WTC11 (cell line): ENCODE measurements around the gene TVP23C. TPM values are rescaled to one million over a fixed set of nuclear protein-coding genes. Genes with fewer than 3 reads are reported as not detected.

Source experiments
- ATAC-seq: fragments of 200-7000 bp; cut with Tn5 transposase; 2 replicates; pipeline ENCODE4 v1.10.0; 2021; ENCODE audit warnings: mild to moderate bottlenecking, moderate library complexity
- CTCF ChIA-PET: fragments of 300-600 bp; sonication (Branson Sonifier 250); formaldehyde crosslinking; loops from one replicate; lab custom pipeline; 2021; ENCODE audit warnings: antibody characterized with exemption; lab: Charles Lee
- POLR2A ChIA-PET: fragments of 350-600 bp; sonication (Branson Sonifier 250); formaldehyde crosslinking; loops from one replicate; lab custom pipeline; 2021; ENCODE audit warnings: antibody characterized with exemption; lab: Charles Lee
- DNase-seq: peaks from one replicate; pipeline ENCODE4 v3.0.0; 2021; ENCODE audit warnings: low spot score
- H3K27ac Mint-ChIP-seq: 2 replicates; pipeline ENCODE4 v1.8.0; 2021; ENCODE audit warnings: mixed read lengths
- H3K27me3 Mint-ChIP-seq: 2 replicates; pipeline ENCODE4 v1.8.0; 2021; ENCODE audit warnings: low read depth, mild to moderate bottlenecking, moderate library complexity, mixed read lengths
- H3K36me3 Mint-ChIP-seq: 2 replicates; pipeline ENCODE4 v1.8.0; 2021; ENCODE audit warnings: mixed read lengths
- H3K4me1 Mint-ChIP-seq: 2 replicates; pipeline ENCODE4 v1.8.0; 2022; ENCODE audit warnings: mixed read lengths
- H3K4me3 Mint-ChIP-seq: 2 replicates; pipeline ENCODE4 v1.8.0; 2021; ENCODE audit warnings: mild to moderate bottlenecking, moderate library complexity, mixed read lengths
- H3K9me3 Mint-ChIP-seq: 2 replicates; pipeline ENCODE4 v1.8.0; 2021; ENCODE audit warnings: mixed read lengths
- AFF4 ChIP-seq: sonication (generic); formaldehyde crosslinking; IDR thresholded peaks from 2 replicates; pipeline ENCODE4 v1.8.1; 2023; ENCODE audit warnings: mild to moderate bottlenecking, missing genetic modification reagents, borderline replicate concordance
- ARID4B ChIP-seq: sonication (generic); formaldehyde crosslinking; IDR thresholded peaks from 2 replicates; pipeline ENCODE4 v1.8.0; 2023; ENCODE audit warnings: missing genetic modification reagents, mild to moderate bottlenecking, borderline replicate concordance
- ATF1 ChIP-seq: sonication (generic); formaldehyde crosslinking; IDR thresholded peaks from 2 replicates; pipeline ENCODE4 v1.8.1; 2023; ENCODE audit warnings: mild to moderate bottlenecking, moderate library complexity, missing genetic modification reagents
- ATF3 ChIP-seq: sonication (generic); formaldehyde crosslinking; conservative IDR thresholded peaks from 2 replicates; pipeline ENCODE4 v1.8.1; 2022; ENCODE audit warnings: mild to moderate bottlenecking, missing genetic modification reagents
- CTCF ChIP-seq: fragments of 200-600 bp; IDR thresholded peaks from 2 replicates; pipeline ENCODE4 v1.8.0; 2022; ENCODE audit warnings: antibody characterized with exemption
- E2F1 ChIP-seq: sonication (generic); formaldehyde crosslinking; IDR thresholded peaks from 2 replicates; pipeline ENCODE4 v1.8.0; 2022; ENCODE audit warnings: mild to moderate bottlenecking, missing genetic modification reagents
- FOXJ3 ChIP-seq: sonication (generic); formaldehyde crosslinking; IDR thresholded peaks from 2 replicates; pipeline ENCODE4 v1.9.0; 2021; ENCODE audit warnings: missing genetic modification reagents, mild to moderate bottlenecking, borderline replicate concordance
- FOXP1 ChIP-seq: sonication (generic); formaldehyde crosslinking; IDR thresholded peaks from 2 replicates; pipeline ENCODE4 v1.8.0; 2022; ENCODE audit warnings: missing genetic modification reagents, mild to moderate bottlenecking, moderate library complexity, borderline replicate concordance
- HMGA2 ChIP-seq: fragments of 250-450 bp; sonication (Bioruptor Pico); IDR thresholded peaks from 2 replicates; pipeline ENCODE4 v1.4.0; 2021; ENCODE audit warnings: mild to moderate bottlenecking, moderate library complexity
- NR3C1 ChIP-seq: sonication (generic); formaldehyde crosslinking; conservative IDR thresholded peaks from 2 replicates; pipeline ENCODE4 v1.8.1; 2023; ENCODE audit warnings: low read depth, mild to moderate bottlenecking, missing genetic modification reagents
- OVOL2 ChIP-seq: fragments of 250-450 bp; sonication (Bioruptor Pico); IDR thresholded peaks from 2 replicates; pipeline ENCODE4 v1.9.0; 2021; ENCODE audit warnings: mild to moderate bottlenecking, borderline replicate concordance
- USF1 ChIP-seq: sonication (generic); formaldehyde crosslinking; IDR thresholded peaks from 2 replicates; pipeline ENCODE4 v1.8.0; 2022; ENCODE audit warnings: mild to moderate bottlenecking, missing genetic modification reagents
- ZNF138 ChIP-seq: sonication (generic); formaldehyde crosslinking; conservative IDR thresholded peaks from 2 replicates; pipeline ENCODE4 v1.8.1; 2022; ENCODE audit warnings: mild to moderate bottlenecking, moderate library complexity, missing genetic modification reagents
- ZNF317 ChIP-seq: sonication (generic); formaldehyde crosslinking; IDR thresholded peaks from 2 replicates; pipeline ENCODE4 v1.8.1; 2023; ENCODE audit warnings: low read depth, mild to moderate bottlenecking, moderate library complexity, missing genetic modification reagents, borderline replicate concordance
- ZNF425 ChIP-seq: fragments of 250-450 bp; sonication (Bioruptor Pico); conservative IDR thresholded peaks from 2 replicates; pipeline ENCODE4 v1.9.0; 2021; ENCODE audit warnings: mild to moderate bottlenecking
- ZSCAN18 ChIP-seq: fragments of 250-450 bp; sonication (Bioruptor Pico); IDR thresholded peaks from 2 replicates; pipeline ENCODE4 v2.1.2; 2022; ENCODE audit warnings: mild to moderate bottlenecking, moderate library complexity
- total RNA-seq: library from RNA; stranded (reverse); gene quantifications from 3 replicates; pipeline ENCODE4 v1.2.3, GENCODE V29; 2021

The TVP23C gene
- total RNA-seq, 1 experiment from 2014 or later: 16.9 TPM

- peaks cover 39% of the 10 kb centered on the region for H3K36me3 Mint-ChIP-seq
- H3K27ac Mint-ChIP-seq: no peak overlapping the region; the same call in 1 of the 2 replicates
- POLR2A ChIA-PET: no interaction called here
These were observed 70.2 kb downstream of the TVP23C start for GRCh38 chr17:15492791-15493692.

More at GRCh38 chr17:15492791-15493692, 70.2 kb downstream of the TVP23C start:
- peaks cover 8% of the 10 kb centered on the region for H3K9me3 Mint-ChIP-seq
- ATAC-seq: no peak
- H3K27me3 Mint-ChIP-seq: no peaks in the 10 kb centered on the region
- H3K4me3 Mint-ChIP-seq: no peak overlapping the region
- no peak for TF ChIP-seq E2F1
- TF ChIP-seq AFF4 (CRISPR knock-in tag): no peak
- no peak for TF ChIP-seq NR3C1 (CRISPR knock-in tag)
- no peak for TF ChIP-seq ZNF138 (CRISPR knock-in tag)
- no peak for TF ChIP-seq CTCF
- no peak for TF ChIP-seq HMGA2
- TF ChIP-seq ZNF317 (CRISPR knock-in tag): no peak
- no peak for TF ChIP-seq USF1
- no peak for TF ChIP-seq FOXP1 (CRISPR knock-in tag)
- no peak for TF ChIP-seq ATF3 (CRISPR knock-in tag)
- TF ChIP-seq ARID4B (CRISPR knock-in tag): no peak
- no peak for TF ChIP-seq FOXJ3 (CRISPR knock-in tag)
- TF ChIP-seq OVOL2 (CRISPR knock-in tag): no peak
- TF ChIP-seq ATF1 (CRISPR knock-in tag): no peak
- no peak for TF ChIP-seq ZSCAN18 (CRISPR knock-in tag)
- no peak for TF ChIP-seq ZNF425 (CRISPR knock-in tag)
- no peak for DNase-seq
- H3K4me1 Mint-ChIP-seq: peaks cover 40% of the 10 kb centered on the region
- CTCF ChIA-PET: interaction anchor here (1.2 to 4.8 kb wide), 2 partner anchors 10 to 235 kb away, joined by 3 to 61 read pairs; no protein-coding TSS in a partner anchor
